NCI-H774 (cell line): Measurements from ENCODE around the gene PLA2G15.
A peak's percentile ranks its signal among the peaks of the same experiment; 100 is the strongest.

Experiments used
- DNase-seq: peaks from one replicate; lab custom pipeline; 2025; lab: John Stamatoyannopoulos, UW

The PLA2G15 gene, protein sequence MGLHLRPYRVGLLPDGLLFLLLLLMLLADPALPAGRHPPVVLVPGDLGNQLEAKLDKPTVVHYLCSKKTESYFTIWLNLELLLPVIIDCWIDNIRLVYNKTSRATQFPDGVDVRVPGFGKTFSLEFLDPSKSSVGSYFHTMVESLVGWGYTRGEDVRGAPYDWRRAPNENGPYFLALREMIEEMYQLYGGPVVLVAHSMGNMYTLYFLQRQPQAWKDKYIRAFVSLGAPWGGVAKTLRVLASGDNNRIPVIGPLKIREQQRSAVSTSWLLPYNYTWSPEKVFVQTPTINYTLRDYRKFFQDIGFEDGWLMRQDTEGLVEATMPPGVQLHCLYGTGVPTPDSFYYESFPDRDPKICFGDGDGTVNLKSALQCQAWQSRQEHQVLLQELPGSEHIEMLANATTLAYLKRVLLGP

DNA sequence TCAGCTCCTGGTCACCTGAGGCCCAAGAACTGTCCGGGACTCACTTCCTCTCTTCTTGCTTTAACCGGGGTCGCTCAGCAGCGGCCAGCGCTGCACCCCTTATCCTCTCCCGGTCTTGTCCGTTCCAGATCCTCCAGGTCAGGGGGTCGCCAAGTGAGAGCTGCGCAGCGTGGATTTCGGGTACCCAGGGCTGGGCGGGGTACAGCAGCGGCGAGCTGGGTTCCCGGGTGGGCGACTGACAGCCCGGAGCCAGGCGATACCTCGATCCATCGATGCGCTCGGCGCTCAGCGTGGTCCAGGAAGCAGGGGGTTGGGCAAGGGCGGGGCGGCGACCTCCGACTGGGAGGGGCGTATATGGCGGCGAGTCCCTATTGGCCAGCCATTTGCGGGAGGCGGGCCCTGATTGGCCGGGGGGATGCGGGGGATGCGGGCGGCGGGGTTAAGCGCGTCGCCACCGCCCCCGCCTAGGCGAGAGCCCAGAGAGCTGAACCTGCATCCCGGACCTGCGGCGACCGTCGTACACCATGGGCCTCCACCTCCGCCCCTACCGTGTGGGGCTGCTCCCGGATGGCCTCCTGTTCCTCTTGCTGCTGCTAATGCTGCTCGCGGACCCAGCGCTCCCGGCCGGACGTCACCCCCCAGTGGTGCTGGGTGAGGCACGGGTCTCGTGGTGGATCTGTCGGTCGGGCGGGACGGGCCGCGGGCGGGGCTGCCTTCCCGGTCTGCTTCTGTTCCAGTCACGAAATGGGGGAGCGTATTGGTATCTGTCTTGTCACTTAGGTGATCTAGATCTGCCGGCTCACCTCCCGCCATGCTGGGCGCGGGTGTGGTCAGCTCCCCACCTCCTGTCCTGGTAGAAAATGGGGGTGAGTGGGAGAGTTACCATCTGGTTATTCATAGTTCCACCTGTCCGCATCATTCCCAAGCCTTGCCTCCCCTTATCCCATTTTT, at the start of gene PLA2G15:
Gene PLA2G15, plus strand, starts transcription at position 471 of the 951 bp plus-strand sequence. Its CDS starts 54 bp downstream, at position 525.
- DNase-seq, result peak; percentile 65

DNA sequence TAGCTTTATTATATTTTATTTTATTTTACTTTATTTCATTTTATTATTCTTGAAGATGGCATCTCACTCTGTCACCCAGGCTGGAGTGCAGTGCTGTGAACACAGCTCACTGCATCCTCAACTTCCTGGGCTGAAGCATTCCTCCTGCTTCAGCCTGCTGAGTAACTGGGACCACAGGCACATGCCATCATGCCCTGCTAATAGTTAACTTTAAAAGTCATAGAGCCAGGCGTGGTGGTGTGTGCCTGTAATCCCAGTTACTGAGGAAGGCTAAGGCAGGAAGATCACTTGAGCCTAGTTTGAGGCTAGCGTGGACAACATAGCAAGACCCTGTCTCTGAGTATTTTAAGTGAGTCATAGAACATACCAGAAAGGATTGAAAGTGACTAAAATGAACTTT, 47.9 kb upstream of the PLA2G15 start:
- no peak for DNase-seq

DNA sequence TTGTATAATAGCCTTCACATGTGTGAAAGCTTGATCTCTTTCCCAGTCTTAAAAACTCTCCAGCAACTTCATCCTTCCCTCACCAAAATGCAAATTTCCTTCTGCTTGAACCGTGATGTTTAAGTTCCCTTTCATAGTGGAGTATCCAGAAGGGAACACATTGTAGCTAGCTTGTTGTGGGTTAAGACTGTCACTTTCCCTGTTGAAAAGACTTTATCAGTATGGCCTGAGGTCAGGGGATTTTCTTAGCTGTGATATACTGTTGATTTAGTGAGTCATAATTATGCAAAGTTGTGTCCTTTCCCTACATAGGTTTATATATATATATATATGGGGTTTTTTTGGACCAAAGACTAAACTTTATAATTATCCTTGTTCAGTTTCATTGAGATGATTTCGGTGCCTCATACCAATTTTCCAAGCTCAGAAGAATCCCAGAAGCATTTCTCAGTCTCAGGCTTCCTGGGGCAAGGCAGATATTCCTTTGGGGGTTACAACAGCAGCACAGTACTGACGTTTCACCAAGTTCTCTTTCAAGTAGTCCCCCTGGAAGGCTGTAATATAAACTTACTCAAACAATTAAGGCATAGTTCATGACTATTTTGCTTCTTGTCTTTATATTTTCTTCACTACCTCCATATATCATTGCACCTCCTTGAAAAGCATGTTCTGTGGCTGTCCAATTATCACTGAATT, 44.9 kb upstream of the PLA2G15 start:
- no peak for DNase-seq

DNA sequence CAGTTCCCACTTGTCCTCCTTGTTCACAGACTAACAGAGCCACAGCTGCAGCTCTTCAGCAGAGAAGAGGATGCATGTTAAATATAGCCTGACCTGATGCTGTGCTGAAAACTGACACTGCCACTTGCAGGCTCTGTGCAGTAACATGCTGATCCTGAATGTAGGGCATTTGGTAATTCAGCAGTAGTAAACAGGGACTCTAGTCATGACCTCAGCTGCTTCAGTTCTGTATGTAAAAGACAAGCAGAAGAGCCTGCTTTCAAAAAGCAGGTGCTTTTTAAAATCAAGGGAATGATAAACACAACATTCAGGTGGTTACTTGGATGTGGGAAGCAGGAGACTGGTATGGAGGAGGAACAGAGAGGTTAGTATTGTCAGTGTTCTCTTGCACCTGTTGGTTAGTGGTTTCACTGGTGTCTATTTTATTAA, 43.1 kb upstream of the PLA2G15 start:
- DNase-seq, result peak; percentile 17

DNA sequence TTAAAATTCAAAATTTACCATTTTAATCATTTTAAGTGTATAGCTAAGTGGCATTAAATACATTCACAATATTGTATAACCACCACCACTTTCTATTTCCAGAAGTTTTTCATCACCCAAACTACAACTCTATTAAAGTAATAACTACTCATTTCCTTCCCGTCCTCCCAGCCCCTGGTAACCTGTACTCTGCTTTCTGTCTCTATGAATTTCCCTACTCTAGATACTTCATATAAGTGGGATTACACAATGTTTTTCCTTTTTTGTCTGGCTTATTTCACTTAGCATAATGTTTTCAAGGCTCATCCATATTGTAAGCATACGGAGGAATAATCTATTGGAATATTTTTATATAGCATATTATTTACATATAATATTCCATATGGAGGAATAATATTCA, 38.9 kb upstream of the PLA2G15 start:
- DNase-seq, result no peak

DNA sequence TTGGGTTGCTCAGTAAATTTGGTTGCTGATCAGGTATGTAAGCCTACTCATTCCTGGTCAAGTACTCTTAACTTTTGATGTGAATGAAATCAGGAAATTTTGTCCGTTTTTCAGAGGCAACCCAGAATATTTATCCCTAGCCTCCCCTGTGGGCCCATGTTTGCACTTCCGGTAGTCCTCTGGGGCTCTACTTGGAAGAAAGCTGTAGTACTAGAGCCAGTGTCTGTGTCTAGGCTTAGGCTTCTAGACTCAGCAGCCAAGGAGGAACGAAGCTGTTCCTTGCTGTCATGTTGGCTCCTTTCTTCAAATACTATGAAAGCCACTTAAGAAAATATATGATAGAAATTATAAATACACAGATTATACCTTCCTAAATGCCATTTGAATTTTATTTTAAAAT, 30.4 kb upstream of the PLA2G15 start:
- no peak for DNase-seq

DNA sequence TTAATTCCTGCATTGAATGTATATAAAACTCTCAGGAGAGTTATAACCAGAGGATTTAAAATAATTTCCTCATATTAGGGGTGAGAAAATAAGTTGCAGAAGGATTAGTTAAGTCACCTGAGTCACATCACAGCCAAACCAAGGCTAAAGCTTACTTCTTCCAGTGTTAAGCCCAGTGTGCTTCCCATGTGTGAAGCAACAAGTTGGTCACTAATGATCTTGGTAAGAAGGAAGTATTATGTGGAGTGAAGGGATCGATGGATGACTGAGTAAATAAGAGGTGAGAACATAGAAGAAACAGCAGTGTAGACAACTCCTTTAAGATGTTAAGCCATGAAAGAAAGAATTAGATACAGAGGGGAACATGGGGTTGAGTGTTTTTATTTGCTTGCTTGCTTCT, 29.9 kb upstream of the PLA2G15 start:
- no peak for DNase-seq

DNA sequence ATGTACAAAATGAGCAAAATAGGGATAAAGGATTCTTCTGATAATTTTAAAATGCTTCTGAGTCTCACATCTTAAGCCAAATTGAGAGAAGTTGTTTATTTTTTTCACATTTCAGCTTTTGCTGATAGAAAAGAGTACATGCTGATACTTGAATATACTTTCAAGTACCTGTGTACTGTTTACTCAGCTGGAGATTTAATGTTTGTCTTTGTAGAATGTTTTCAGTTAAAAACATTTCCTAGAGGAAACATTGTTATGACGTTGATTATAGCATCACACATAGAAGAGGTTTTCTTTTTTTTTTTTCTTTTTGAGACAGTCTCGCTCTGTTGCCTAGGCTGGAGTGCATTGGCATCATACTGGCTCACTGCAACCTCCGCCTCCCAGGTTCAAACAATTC, 28.9 kb upstream of the PLA2G15 start:
- no peak for DNase-seq

DNA sequence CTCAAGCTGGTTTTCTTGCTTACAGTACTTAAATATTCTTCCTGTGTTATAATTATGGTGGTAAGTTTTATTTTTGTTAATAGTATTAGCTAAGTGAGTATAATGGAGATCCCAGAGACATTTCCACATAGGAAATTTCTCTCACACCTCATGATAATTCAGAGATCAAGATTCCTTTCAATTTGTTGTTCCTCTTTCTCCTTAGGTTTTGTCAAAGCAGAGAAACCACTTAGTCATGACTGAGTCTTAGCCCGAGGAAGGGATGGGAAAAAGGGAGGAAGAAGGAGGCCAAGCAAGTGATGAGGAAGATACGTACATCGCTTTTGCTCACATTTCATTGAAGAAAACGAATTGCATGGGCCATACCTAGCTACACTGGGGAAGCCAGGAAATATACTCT, 27.7 kb upstream of the PLA2G15 start:
- no peak for DNase-seq

DNA sequence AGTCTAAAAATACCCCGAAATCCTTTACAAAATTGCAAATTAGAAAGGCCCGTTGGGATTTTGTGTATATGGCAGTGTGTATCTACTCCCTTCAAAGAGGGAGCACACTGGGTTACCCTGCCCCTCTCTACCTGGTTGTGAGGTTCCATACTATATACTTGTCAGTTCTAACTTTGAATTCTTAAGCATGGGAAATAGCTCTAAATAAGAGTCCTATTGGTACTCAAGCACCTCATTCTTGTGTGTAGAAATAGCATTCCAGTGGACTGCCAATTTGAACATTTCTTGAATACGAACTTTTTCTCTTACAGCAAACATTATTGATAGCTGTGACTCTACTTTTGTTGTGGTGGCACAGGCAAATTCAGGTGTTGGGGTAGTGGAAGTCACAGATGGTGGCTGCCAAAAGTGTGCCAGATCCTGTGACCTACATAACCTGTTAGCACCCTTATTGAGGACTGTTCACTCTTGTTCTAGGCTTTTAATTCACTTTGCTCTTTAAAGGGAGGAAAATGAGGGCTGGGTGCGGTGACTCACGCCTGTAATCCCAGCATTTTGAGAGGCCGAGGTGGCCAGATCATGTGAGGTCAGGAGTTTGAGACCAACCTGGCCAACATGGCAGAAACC, 25.3 kb upstream of the PLA2G15 start:
- DNase-seq, result no peak

DNA sequence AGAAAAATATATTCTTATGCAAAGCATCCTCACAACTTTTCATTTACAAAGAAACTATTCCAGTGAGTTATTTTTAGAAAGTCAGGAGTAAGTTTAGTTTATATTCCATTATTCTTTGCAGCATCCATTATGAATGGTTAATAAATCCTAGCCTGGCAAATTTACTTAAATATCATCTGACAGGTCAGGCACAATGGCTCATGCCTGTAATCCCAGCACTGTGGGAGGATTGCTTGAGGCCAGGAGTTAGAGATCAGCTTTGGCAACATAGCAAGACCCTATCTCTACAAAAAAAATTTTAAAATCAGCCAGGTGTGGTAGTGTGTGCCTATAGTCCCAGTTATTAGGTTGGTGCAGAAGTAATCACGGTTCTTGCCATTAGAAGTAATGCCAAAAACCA, 22.1 kb upstream of the PLA2G15 start:
- no peak for DNase-seq

DNA sequence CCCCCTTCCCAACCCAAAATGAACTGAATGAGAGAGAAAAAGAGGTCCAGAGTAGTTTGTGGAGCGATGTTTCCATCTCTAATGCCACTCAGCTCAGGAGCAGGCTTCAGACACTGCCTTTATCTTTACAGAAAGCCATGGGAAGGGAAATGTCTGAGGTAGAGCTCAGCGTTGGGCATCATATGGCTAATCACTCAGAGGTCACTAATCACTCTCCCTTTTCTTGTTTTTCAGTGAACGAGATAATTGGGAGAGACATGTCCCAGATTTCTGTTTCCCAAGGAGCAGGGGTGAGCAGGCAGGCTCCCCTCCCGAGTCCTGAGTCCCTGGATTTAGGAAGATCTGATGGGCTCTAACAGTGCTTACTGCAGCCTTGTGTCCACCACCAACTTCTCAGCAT, 19.1 kb upstream of the PLA2G15 start:
- no peak for DNase-seq

DNA sequence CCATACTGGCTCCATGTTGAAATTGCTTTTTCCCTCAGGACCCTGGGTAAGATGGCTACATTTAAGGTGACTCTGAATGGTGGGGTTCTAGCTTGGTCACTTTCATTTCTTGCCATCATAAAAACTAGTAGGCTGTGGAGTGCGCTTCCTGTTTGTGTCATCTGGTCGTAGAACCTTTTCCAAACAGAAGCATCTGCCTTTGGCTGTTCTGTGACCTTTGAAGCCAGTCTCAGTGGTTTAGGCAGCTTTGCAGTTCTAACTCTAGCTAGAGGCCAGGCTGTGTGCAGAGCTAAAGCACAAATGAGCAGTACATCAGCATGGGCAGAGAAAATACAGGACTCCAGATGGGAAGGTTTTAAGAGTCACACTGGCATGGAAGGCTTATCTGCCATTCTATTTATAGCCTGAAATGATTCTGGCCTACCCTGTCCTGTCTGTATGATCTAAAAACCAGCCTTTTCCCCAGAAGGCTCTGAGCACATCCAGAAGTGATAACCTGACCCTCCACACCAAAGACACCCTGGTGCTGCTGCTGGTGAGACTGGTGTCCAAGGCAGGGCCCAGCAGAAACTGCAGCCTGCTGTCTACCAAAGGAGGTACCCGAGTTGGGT, 17.9 kb upstream of the PLA2G15 start:
- DNase-seq, result no peak

DNA sequence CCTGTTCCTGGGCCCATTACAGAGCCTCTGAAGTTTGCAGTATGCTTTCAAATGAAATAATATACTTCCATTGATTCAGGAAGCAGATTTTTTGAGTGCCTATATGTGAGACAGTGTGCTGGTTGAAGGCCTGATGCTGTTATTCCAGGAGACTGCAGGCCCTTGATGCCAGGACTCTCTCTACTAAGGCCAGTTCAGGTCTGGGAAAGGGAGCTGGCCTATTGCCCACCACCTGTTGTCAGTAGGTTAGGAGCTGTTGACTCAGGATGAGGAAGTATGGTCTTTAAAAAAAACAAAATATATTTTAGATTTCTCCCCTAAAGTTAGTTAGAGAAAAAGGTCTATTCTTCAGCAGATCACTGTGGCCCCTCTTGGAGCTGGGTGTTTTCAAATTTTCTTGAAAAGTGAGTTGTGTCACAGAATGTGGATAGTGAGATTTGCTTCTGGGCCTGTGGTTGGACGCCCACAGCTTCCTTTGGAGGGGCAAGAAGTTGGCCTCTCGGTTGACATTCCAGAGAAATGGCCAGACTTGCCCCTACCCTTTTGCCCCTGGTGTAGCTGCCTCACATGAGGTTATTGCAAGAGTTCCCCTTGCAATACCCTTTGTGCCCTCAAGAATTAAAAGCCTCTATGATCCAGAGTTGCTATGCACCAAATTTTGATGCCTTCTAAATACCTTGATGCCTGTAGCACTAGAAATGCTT, 17.2 kb upstream of the PLA2G15 start:
- no peak for DNase-seq

DNA sequence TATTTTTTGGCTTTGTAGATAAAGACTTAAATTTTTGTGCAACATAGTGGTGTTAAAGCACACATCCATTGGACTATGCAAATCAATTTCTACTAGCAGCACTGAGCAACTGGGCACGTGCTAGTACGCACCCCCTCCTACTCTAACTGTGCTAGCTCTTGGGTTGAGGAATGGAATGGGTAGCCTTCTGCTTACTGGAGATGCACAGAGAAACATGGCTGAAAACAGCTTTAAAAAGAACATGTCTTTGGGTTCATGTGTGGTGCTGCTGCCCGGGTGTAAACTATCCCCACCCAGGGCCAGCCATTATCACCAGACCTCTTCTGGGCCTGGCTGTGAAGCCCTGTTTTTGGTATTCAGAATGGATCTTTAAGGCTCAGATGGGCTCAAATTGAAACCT, 16.5 kb upstream of the PLA2G15 start:
- DNase-seq, result no peak

DNA sequence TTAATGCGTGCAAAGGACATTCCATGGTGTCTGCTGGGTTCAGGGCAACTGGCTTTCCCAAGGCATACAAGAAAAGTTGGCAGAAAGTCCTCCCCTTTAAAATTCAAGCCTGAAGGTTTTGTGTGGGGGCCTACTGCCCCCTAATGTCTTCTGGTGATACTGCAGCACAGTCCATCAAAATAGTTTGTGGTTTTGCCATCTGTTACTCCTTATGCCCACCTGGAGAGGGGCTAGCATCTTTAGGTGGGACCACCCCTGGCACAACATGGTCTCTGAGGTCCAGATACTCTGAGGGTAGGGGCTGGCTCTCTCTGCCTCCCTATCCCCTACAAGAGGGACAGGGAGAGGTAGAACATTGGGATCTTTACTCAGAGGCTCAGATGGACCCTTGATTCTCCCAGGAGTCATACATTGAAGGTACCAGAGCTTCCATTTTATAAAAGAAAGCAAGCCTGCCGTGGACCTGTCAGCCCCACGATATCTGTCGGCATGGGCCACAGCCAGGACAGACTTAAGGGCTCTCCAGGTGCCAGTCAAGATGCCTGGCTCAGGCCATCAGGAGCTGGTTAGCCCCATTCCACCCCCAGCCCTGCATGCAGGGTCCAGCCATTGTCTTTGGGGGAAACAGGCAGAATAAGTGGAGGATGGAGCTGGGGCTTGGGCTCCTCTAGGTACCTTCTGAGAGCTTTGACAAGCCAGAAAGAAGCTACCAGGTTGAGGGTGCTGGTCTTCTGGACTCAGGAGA, 15.6 kb upstream of the PLA2G15 start:
- DNase-seq, result no peak

DNA sequence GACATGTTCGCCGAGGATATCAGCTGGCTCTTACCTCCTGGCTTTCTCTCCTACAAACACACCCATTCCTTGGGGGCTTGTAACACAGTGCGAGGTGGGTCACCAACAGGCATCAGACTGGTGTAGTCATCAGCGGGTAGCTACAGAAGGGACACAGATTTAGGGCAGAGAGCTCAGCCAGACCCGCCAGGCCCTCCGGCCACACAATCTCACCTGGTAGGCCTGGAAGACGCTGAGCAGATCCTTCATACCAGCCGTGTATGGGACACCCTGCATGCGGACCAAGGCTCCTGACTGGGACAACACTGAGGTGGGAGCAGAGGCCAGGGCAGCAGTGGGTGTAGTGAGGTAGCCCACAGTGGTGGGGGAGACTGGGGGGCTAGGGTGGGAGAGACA, 15.0 kb upstream of the PLA2G15 start:
- DNase-seq, result no peak

DNA sequence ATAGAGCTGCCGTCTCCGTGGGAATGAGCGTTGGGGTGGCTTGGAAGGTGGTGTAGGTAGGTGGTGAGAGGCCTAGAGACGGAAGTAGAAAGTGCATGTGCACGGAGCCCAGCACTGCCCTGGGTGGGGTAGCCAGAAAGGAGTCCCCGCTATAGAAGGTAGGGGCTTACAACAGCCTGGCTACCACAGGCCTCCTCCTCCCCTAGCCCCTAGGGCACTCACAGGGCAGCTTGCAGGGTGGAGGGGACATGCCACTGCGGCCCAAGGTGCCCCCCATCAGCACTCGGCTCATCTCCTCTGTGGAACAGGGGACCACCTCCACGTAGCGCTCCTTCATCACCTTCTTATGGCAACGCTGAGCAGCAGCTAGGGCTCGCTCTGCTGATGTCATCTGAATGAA, 14.2 kb upstream of the PLA2G15 start:
- DNase-seq, result no peak

DNA sequence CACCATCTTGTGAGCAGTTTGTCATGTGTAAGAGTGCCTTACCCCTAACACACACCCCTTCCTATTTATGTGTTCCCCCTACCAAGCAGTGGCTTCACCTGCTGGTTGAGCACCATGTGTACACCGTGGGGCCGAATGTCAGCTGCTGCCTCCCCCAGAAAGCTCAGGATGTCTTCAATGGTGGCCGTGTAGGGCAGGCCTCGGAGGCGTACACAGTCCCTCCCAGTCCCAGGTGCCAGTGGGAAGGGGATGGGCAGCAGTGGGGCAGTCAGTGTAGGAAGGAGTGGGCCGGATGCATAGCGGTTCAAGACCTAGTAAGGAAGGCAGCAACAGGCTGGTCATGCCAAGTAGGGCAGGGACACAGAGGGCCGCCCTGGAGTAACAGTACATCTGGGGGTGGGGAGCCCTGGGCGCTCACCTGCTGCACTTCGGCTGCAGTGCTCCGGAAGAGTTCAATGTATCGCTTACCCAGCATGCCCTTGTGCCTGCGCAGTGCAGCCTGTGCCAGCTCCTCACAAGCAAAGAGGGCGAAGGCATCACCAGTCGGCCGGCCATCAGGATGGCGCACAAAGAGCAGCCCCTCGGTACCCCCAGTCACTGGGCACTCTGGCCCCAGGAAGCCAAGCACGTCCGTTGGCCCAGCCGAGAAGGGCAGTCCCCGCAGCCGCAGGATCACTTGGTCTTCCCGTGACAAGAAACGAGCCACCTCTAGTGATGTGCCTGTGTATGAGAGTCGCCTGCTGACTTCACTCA, 13.6 kb upstream of the PLA2G15 start:
- DNase-seq, result no peak
